DMS153 (cell line): ENCODE measurements around the gene KRTAP13-2.

ENCODE experiments used
- DNase-seq: peaks from one replicate; lab custom pipeline; 2025; lab: John Stamatoyannopoulos, UW

Gene KRTAP13-2

DNA sequence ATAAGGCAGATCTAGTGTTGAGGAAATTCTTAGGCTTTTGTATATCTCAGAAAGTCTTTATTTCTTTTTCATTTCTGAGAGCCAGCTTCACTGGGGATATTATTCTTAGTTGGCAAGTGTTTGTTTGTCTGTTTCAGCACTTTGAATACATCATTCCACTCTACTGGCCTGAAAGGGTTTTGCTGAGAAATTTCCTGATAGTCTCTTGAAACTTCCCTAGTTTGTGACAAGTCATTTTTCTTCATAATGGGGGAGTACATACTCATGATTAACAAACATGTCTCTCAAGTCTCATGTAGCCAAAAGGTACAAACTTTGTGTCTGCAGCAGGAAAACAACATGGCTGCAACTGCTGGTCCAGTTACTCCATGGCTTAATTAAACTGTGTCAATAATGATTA, 45.7 kb downstream of the KRTAP13-2 start:
- no peak for DNase-seq
